Measurements from ENCODE around the gene CCDC197. TPM values are rescaled to one million over a fixed set of nuclear protein-coding genes. Genes with fewer than 3 reads are reported as not detected.
A peak's percentile ranks its signal among the peaks of the same experiment; 100 is the strongest.

CCDC197 gene
- total RNA-seq, 3 donors from 2014 or later: 0.35 TPM; not detected in 2

- no peaks in the 10 kb centered on the region for H3K9me3 Mint-ChIP-seq
- no peak overlapping the region for H3K4me3 Mint-ChIP-seq
- no peaks in the 10 kb centered on the region for H3K27me3 Mint-ChIP-seq (ENCODE audit: low read depth)
- peaks cover 54% of the 10 kb centered on the region for H3K4me1 Mint-ChIP-seq (ENCODE audit: low read depth)
- ATAC-seq (no peak), DNase-seq (no peak)
- H3K36me3 Mint-ChIP-seq (ENCODE audit: insufficient read depth): no peaks in the 10 kb centered on the region
Measured at GRCh38 chr14:93967637-93968250, 29.4 kb upstream of the CCDC197 start.

- Mint-ChIP-seq H3K4me1 (ENCODE audit: low read depth) (peaks cover 43% of the 10 kb centered on the region), H3K9me3 (no peaks in the 10 kb centered on the region), H3K4me3 (no peak overlapping the region), H3K27me3 (ENCODE audit: low read depth) (no peaks in the 10 kb centered on the region), H3K36me3 (ENCODE audit: insufficient read depth) (no peaks in the 10 kb centered on the region)
- ATAC-seq (no peak), DNase-seq (no peak)
Measured at GRCh38 chr14:93969082-93969828, 27.8 kb upstream of the CCDC197 start.

- H3K36me3 Mint-ChIP-seq (ENCODE audit: insufficient read depth): peaks cover under 1% of the 10 kb centered on the region
- H3K9me3 Mint-ChIP-seq: no peaks in the 10 kb centered on the region
- ATAC-seq (peak; percentile 64 to 66), DNase-seq (peak; percentile 70)
- peak overlapping the region; percentile 79 for H3K4me3 Mint-ChIP-seq
- H3K4me1 Mint-ChIP-seq (ENCODE audit: low read depth): peaks cover 37% of the 10 kb centered on the region
- H3K27me3 Mint-ChIP-seq (ENCODE audit: low read depth): peaks cover 2% of the 10 kb centered on the region
Measured at GRCh38 chr14:93970585-93970964, 26.5 kb upstream of the CCDC197 start.

GRCh38 chr14:93970965-93971634, 26.0 kb upstream of the CCDC197 start:
- Mint-ChIP-seq H3K9me3 (peaks cover 5% of the 10 kb centered on the region), H3K4me3 (peak overlapping the region; percentile 79), H3K27me3 (ENCODE audit: low read depth) (peaks cover 8% of the 10 kb centered on the region), H3K4me1 (ENCODE audit: low read depth) (peaks cover 41% of the 10 kb centered on the region), H3K36me3 (ENCODE audit: insufficient read depth) (peaks cover 6% of the 10 kb centered on the region)
- peak; percentile 36 for DNase-seq
- ATAC-seq: peak; percentile 79 to 80

GRCh38 chr14:93971635-93972027, 25.5 kb upstream of the CCDC197 start:
- ATAC-seq (no peak), DNase-seq (no peak)
- peaks cover 6% of the 10 kb centered on the region for H3K36me3 Mint-ChIP-seq (ENCODE audit: insufficient read depth)
- H3K4me1 Mint-ChIP-seq (ENCODE audit: low read depth): peaks cover 46% of the 10 kb centered on the region
- peaks cover 8% of the 10 kb centered on the region for H3K27me3 Mint-ChIP-seq (ENCODE audit: low read depth)
- H3K4me3 Mint-ChIP-seq: peak overlapping the region; percentile 79
- peaks cover 7% of the 10 kb centered on the region for H3K9me3 Mint-ChIP-seq

GRCh38 chr14:93972618-93973205, 24.4 kb upstream of the CCDC197 start:
- Mint-ChIP-seq H3K9me3 (peaks cover 11% of the 10 kb centered on the region), H3K4me1 (ENCODE audit: low read depth) (peaks cover 57% of the 10 kb centered on the region), H3K27me3 (ENCODE audit: low read depth) (peaks cover 8% of the 10 kb centered on the region), H3K36me3 (ENCODE audit: insufficient read depth) (peaks cover 6% of the 10 kb centered on the region), H3K4me3 (no peak overlapping the region)
- no peak for DNase-seq
- no peak for ATAC-seq

- DNase-seq (no peak), ATAC-seq (no peak)
- H3K36me3 Mint-ChIP-seq (ENCODE audit: insufficient read depth): peaks cover 8% of the 10 kb centered on the region
- H3K4me3 Mint-ChIP-seq: no peak overlapping the region
- peaks cover 8% of the 10 kb centered on the region for H3K27me3 Mint-ChIP-seq (ENCODE audit: low read depth)
- H3K4me1 Mint-ChIP-seq (ENCODE audit: low read depth): peaks cover 66% of the 10 kb centered on the region
- H3K9me3 Mint-ChIP-seq: peaks cover 15% of the 10 kb centered on the region
Measured at GRCh38 chr14:93973607-93974006, 23.5 kb upstream of the CCDC197 start.

GRCh38 chr14:93974299-93974698, 22.8 kb upstream of the CCDC197 start:
- peaks cover 15% of the 10 kb centered on the region for H3K9me3 Mint-ChIP-seq
- DNase-seq: no peak
- H3K4me1 Mint-ChIP-seq (ENCODE audit: low read depth): peaks cover 69% of the 10 kb centered on the region
- H3K4me3 Mint-ChIP-seq: no peak overlapping the region
- no peak for ATAC-seq
- peaks cover 8% of the 10 kb centered on the region for H3K36me3 Mint-ChIP-seq (ENCODE audit: insufficient read depth)
- H3K27me3 Mint-ChIP-seq (ENCODE audit: low read depth): peaks cover 8% of the 10 kb centered on the region

- peaks cover 8% of the 10 kb centered on the region for H3K27me3 Mint-ChIP-seq (ENCODE audit: low read depth)
- peaks cover 15% of the 10 kb centered on the region for H3K9me3 Mint-ChIP-seq
- peaks cover 71% of the 10 kb centered on the region for H3K4me1 Mint-ChIP-seq (ENCODE audit: low read depth)
- H3K36me3 Mint-ChIP-seq (ENCODE audit: insufficient read depth): peaks cover 8% of the 10 kb centered on the region
- no peak overlapping the region for H3K4me3 Mint-ChIP-seq
- ATAC-seq (no peak), DNase-seq (no peak)
Measured at GRCh38 chr14:93974833-93975232, 22.3 kb upstream of the CCDC197 start.

- DNase-seq (no peak), ATAC-seq (peak; percentile 28 to 33)
- H3K27me3 Mint-ChIP-seq (ENCODE audit: low read depth): peaks cover 8% of the 10 kb centered on the region
- H3K4me1 Mint-ChIP-seq (ENCODE audit: low read depth): peaks cover 71% of the 10 kb centered on the region
- peaks cover 8% of the 10 kb centered on the region for H3K36me3 Mint-ChIP-seq (ENCODE audit: insufficient read depth)
- peak overlapping the region; percentile 37 for H3K4me3 Mint-ChIP-seq
- H3K9me3 Mint-ChIP-seq: peaks cover 15% of the 10 kb centered on the region
Measured at GRCh38 chr14:93975791-93976476, 21.2 kb upstream of the CCDC197 start.

GRCh38 chr14:93976477-93977057, 20.5 kb upstream of the CCDC197 start, which contains the start of gene ASB2:
TSS of gene ASB2 (minus strand) at chr14:93976570. CDS start at chr14:93964539, 12,031 bp downstream.
- no peak for ATAC-seq
- H3K4me3 Mint-ChIP-seq: peak within 1 kb of the TSS; percentile 37

GRCh38 chr14:93977171-93977570, 19.9 kb upstream of the CCDC197 start:
- peaks cover 15% of the 10 kb centered on the region for H3K9me3 Mint-ChIP-seq

More at GRCh38 chr14:93976477-93977057, 20.5 kb upstream of the CCDC197 start, which contains the start of gene ASB2:
- Mint-ChIP-seq H3K36me3 (ENCODE audit: insufficient read depth) (peaks cover 8% of the 10 kb centered on the region), H3K27me3 (ENCODE audit: low read depth) (peaks cover 8% of the 10 kb centered on the region), H3K9me3 (peaks cover 15% of the 10 kb centered on the region), H3K4me1 (ENCODE audit: low read depth) (peaks cover 65% of the 10 kb centered on the region)
- no peak for DNase-seq

GRCh38 chr14:93977790-93978581, 19.1 kb upstream of the CCDC197 start:
- Mint-ChIP-seq H3K36me3 (ENCODE audit: insufficient read depth) (peaks cover 8% of the 10 kb centered on the region), H3K4me3 (peak overlapping the region; percentile 19)

More at GRCh38 chr14:93977171-93977570, 19.9 kb upstream of the CCDC197 start:
- H3K4me1 Mint-ChIP-seq (ENCODE audit: low read depth): peaks cover 60% of the 10 kb centered on the region
- peaks cover 8% of the 10 kb centered on the region for H3K27me3 Mint-ChIP-seq (ENCODE audit: low read depth)
- peaks cover 8% of the 10 kb centered on the region for H3K36me3 Mint-ChIP-seq (ENCODE audit: insufficient read depth)
- ATAC-seq: no peak
- H3K4me3 Mint-ChIP-seq: peak overlapping the region; percentile 37
- DNase-seq: no peak

More at GRCh38 chr14:93977790-93978581, 19.1 kb upstream of the CCDC197 start:
- DNase-seq (peak; percentile 64), ATAC-seq (peak; percentile 88 to 89)
- Mint-ChIP-seq H3K9me3 (peaks cover 15% of the 10 kb centered on the region), H3K4me1 (ENCODE audit: low read depth) (peaks cover 56% of the 10 kb centered on the region), H3K27me3 (ENCODE audit: low read depth) (peaks cover 8% of the 10 kb centered on the region)

Measured in activated T-cell treated with anti-CD3 and anti-CD28 coated beads, Interleukin-2, amount 50 U/mL, for 4 hours (primary cell).